ENCODE measurements around the gene EVPL.

The EVPL gene

DNA sequence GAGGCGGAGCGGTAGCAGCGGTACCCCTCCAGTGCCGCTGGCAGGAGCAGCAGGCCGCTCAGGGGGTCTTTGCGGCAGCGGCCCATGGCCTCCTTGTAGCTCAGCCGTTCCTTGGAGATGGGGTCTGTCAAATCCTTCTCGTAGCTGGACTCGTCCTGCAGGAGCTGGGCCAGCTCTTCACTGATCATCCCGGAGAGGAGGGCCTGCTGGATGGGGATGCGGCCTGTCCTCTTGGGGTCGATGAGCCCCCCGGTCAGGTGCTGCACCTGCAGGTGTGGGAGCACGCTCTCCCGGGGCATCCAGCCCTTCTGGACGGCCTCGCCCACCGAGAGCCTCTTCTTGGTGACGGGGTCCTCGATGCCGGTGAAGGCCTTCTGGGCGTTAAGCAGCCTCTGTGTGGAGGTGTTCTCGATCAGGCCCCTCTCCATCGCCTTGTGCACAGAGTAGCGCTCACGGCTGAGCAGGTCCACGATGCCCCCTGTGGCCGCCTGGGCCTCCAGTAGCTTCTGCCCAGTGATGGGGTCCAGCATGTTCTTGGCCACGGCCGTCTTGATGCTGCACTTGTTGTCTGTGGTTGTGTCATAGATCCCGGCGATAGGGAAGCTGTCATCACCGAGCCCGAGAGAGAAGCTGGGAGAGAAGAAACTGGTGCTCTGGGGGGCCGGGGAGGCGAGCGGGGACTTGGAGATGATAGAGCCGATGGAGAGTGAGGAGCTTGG is 19.8 kb downstream of the EVPL start:
- no peak for TF ChIP-seq EZH2phosphoT487 (IDR thresholded peaks at IDR 0.05; ENCODE audit: borderline replicate concordance)
- TF ChIP-seq, protein P1, sequence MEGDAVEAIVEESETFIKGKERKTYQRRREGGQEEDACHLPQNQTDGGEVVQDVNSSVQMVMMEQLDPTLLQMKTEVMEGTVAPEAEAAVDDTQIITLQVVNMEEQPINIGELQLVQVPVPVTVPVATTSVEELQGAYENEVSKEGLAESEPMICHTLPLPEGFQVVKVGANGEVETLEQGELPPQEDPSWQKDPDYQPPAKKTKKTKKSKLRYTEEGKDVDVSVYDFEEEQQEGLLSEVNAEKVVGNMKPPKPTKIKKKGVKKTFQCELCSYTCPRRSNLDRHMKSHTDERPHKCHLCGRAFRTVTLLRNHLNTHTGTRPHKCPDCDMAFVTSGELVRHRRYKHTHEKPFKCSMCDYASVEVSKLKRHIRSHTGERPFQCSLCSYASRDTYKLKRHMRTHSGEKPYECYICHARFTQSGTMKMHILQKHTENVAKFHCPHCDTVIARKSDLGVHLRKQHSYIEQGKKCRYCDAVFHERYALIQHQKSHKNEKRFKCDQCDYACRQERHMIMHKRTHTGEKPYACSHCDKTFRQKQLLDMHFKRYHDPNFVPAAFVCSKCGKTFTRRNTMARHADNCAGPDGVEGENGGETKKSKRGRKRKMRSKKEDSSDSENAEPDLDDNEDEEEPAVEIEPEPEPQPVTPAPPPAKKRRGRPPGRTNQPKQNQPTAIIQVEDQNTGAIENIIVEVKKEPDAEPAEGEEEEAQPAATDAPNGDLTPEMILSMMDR (conservative IDR thresholded peaks at IDR 0.05; ENCODE audit: low read length): no peak
- Histone ChIP-seq H3K4me1 (ENCODE audit: insufficient read depth, low read length, poor library complexity, severe bottlenecking) (peaks cover 11% of the 10 kb centered on the region), H3K36me3 (ENCODE audit: insufficient read depth, low read length) (peaks cover 6% of the 10 kb centered on the region; the same call in 1 of the 2 replicates), H3K9me3 (ENCODE audit: insufficient read depth, low read depth, low read length) (no peaks in the 10 kb centered on the region), H3K79me2 (ENCODE audit: insufficient read depth, low read length) (no peaks in the 10 kb centered on the region), H3K4me3 (ENCODE audit: low read length, poor library complexity, severe bottlenecking) (no peak overlapping the region), H3K4me2 (ENCODE audit: low read depth, low read length, poor library complexity, severe bottlenecking) (no peak overlapping the region), H3K9ac (ENCODE audit: low read depth, low read length, poor library complexity, severe bottlenecking) (no peak overlapping the region), H3F3A (ENCODE audit: low read depth) (no peaks in the 10 kb centered on the region), H4K20me1 (ENCODE audit: insufficient read depth, low read length, poor library complexity, severe bottlenecking) (no peaks in the 10 kb centered on the region), H3K9me2 (replicated peaks; ENCODE audit: low read depth, low read length) (no peaks in the 10 kb centered on the region), H3K27me3 (ENCODE audit: insufficient read depth, low read length, poor library complexity, severe bottlenecking) (no peaks in the 10 kb centered on the region), H2AFZ (ENCODE audit: low read length) (no peak overlapping the region)

DNA sequence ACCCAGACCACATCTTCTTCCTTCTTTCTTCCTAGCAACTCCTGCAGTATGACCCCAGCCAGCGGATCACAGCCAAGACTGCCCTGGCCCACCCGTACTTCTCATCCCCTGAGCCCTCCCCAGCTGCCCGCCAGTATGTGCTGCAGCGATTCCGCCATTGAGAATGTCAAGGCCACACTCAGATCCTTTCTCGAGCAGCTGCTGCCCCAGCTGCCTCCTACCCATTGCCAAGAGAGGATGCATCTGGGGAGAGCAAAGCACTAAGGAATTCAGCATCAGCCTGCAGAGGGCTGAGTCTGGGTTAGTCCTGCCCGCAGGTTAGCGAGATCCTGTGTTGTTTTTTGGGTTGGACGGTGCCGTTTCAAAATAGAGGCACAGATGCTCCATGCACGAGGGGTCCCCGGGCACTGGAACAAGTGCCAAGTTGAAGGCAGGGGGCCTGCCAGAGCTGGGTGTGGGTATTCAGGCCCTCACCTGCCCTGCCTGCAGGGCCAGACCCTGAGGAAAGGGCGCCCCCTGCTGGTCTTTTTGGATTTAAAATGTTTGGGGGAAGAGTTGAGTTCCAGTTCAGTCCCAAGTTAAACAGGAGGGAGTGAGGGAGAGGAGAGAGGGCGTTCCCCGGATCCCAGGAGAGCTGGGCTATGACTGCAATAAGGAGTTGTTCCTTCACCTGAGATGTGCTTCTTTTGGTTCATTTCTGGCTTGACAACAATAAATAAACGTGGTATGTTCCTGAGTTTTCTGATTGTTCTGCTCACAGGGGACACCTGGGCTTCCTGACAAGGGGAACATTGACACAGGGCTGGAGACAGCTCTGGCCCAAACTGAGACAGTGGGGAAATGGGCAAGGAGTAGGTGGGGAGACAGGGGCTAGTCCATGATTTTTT is 21.6 kb downstream of the EVPL start:
- Histone ChIP-seq H3K4me1 (ENCODE audit: insufficient read depth, low read length, poor library complexity, severe bottlenecking) (peaks cover 11% of the 10 kb centered on the region), H3K9me3 (ENCODE audit: insufficient read depth, low read depth, low read length) (no peaks in the 10 kb centered on the region), H3K79me2 (ENCODE audit: insufficient read depth, low read length) (no peaks in the 10 kb centered on the region), H3F3A (ENCODE audit: low read depth) (no peaks in the 10 kb centered on the region), H3K9ac (ENCODE audit: low read depth, low read length, poor library complexity, severe bottlenecking) (peak overlapping the region; percentile 63), H3K9me2 (replicated peaks; ENCODE audit: low read depth, low read length) (no peaks in the 10 kb centered on the region), H4K20me1 (ENCODE audit: insufficient read depth, low read length, poor library complexity, severe bottlenecking) (no peaks in the 10 kb centered on the region), H3K4me2 (ENCODE audit: low read depth, low read length, poor library complexity, severe bottlenecking) (peak overlapping the region; percentile 1), H2AFZ (ENCODE audit: low read length) (peak overlapping the region; percentile 69; the same call in 1 of the 2 replicates), H3K4me3 (ENCODE audit: low read length, poor library complexity, severe bottlenecking) (no peak overlapping the region), H3K27me3 (ENCODE audit: insufficient read depth, low read length, poor library complexity, severe bottlenecking) (no peaks in the 10 kb centered on the region), H3K36me3 (ENCODE audit: insufficient read depth, low read length) (peaks cover 13% of the 10 kb centered on the region; the same call in 1 of the 2 replicates)
- TF ChIP-seq EZH2phosphoT487 (IDR thresholded peaks at IDR 0.05; ENCODE audit: borderline replicate concordance): no peak
- TF ChIP-seq, protein P1 (conservative IDR thresholded peaks at IDR 0.05; ENCODE audit: low read length): peak; percentile 91

DNA sequence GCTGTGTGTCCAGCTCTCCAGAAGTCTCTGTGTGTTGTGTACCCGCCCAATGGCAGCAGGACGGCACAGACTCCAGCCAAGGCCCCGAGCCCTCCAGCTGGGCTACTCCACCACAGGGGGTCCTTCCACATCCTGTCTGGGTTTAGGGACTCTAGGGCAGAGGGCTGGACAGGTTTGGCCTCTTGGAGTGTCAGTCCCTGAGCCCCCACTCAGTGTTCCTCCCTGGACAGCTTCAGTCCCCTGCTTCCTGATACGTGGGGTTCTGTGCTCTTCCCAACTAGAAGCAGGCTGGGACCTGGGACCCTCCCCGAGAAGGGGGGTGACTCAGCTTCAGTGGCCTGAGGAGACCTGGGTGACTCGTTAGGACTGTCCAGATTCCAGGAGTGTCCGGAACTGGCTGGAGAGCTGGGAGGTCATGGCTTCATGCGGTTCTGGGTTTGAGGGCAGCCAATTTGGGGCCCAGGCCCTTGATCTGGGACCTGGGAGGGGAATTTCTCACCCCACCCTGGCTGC is 22.3 kb downstream of the EVPL start:
- no peaks in the 10 kb centered on the region for H3F3A ChIP-seq (ENCODE audit: low read depth)
- no peaks in the 10 kb centered on the region for H3K9me2 ChIP-seq (replicated peaks; ENCODE audit: low read depth, low read length)
- no peaks in the 10 kb centered on the region for H3K9me3 ChIP-seq (ENCODE audit: insufficient read depth, low read depth, low read length)
- TF ChIP-seq, protein P1 (conservative IDR thresholded peaks at IDR 0.05; ENCODE audit: low read length): no peak
- TF ChIP-seq EZH2phosphoT487 (IDR thresholded peaks at IDR 0.05; ENCODE audit: borderline replicate concordance): no peak
- H3K27me3 ChIP-seq (ENCODE audit: insufficient read depth, low read length, poor library complexity, severe bottlenecking): no peaks in the 10 kb centered on the region
- H3K4me3 ChIP-seq (ENCODE audit: low read length, poor library complexity, severe bottlenecking): no peak overlapping the region
- H3K4me2 ChIP-seq (ENCODE audit: low read depth, low read length, poor library complexity, severe bottlenecking): no peak overlapping the region
- H3K36me3 ChIP-seq (ENCODE audit: insufficient read depth, low read length): peaks cover 13% of the 10 kb centered on the region; the same call in 1 of the 2 replicates
- H4K20me1 ChIP-seq (ENCODE audit: insufficient read depth, low read length, poor library complexity, severe bottlenecking): no peaks in the 10 kb centered on the region
- no peaks in the 10 kb centered on the region for H3K79me2 ChIP-seq (ENCODE audit: insufficient read depth, low read length)
- no peak overlapping the region for H2AFZ ChIP-seq (ENCODE audit: low read length)
- H3K9ac ChIP-seq (ENCODE audit: low read depth, low read length, poor library complexity, severe bottlenecking): peak overlapping the region; percentile 63
- H3K4me1 ChIP-seq (ENCODE audit: insufficient read depth, low read length, poor library complexity, severe bottlenecking): peaks cover 17% of the 10 kb centered on the region
